IPS-18a (cell line): ENCODE results near the gene CUX1.
"Not testable (repeated sequence)": the region's sequence is repeated elsewhere in the genome, so short reads cannot be mapped to it uniquely, and the experiment has no call there.

Experiments used
- H3K27ac ChIP-seq: one replicate; pipeline ENCODE4 v1.5.1; 2013; ENCODE audit warnings: low read length
- H3K27me3 ChIP-seq: one replicate; pipeline ENCODE4 v1.6.1; 2013; ENCODE audit warnings: mild to moderate bottlenecking, low read length; ENCODE audit not compliant: control insufficient read depth, insufficient read depth
- H3K36me3 ChIP-seq: one replicate; pipeline ENCODE4 v1.6.1; 2013; ENCODE audit warnings: low read depth, low read length; ENCODE audit not compliant: control insufficient read depth
- H3K4me1 ChIP-seq: one replicate; pipeline ENCODE4 v1.6.1; 2013; ENCODE audit warnings: low read depth, low read length; ENCODE audit not compliant: control insufficient read depth
- H3K4me3 ChIP-seq: one replicate; pipeline ENCODE4 v1.5.1; 2013; ENCODE audit warnings: low read length
- H3K9ac ChIP-seq: one replicate; pipeline ENCODE4 v1.6.1; 2013; ENCODE audit warnings: mild to moderate bottlenecking, low read length, moderate library complexity
- H3K9me3 ChIP-seq: one replicate; pipeline ENCODE4 v1.6.1; 2013; ENCODE audit warnings: low read depth, low read length; ENCODE audit not compliant: control insufficient read depth

CUX1 gene

GRCh38 chr7:102028206-102028826 lies 210.9 kb downstream of the CUX1 start:
- Histone ChIP-seq H3K36me3 (peaks cover 4% of the 10 kb centered on the region), H3K4me1 (no peaks in the 10 kb centered on the region), H3K27me3 (no peaks in the 10 kb centered on the region), H3K9me3 (no peaks in the 10 kb centered on the region), H3K4me3 (no peak overlapping the region), H3K9ac (no peak overlapping the region), H3K27ac (no peak overlapping the region)

DNA sequence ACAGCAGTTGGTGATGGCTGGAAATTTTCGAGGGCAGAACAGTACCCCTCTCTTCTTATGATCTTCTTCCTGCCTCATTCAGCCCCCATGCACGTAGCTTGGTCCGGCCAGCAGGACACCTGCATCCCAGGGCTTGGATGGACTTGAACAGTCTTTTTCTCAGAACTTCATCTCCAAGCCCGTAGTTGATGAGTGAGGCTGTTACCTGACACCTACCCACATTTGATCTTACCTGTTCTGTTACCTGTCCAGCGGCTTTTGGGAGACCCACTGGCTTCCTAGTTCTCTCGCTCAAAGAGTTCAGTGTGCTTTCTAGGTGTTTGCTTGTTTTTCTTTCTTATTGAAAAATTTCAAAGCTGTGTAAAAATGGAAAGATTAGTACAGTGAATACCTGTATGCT lies 212.2 kb downstream of the CUX1 start:
- no peaks in the 10 kb centered on the region for H3K4me1 ChIP-seq
- H3K36me3 ChIP-seq = peaks cover 4% of the 10 kb centered on the region
- no peaks in the 10 kb centered on the region for H3K27me3 ChIP-seq
- H3K27ac ChIP-seq = no peak overlapping the region
- no peaks in the 10 kb centered on the region for H3K9me3 ChIP-seq
- H3K9ac ChIP-seq = no peak overlapping the region
- no peak overlapping the region for H3K4me3 ChIP-seq

- H3K4me1 ChIP-seq = no peaks in the 10 kb centered on the region
- H3K27me3 ChIP-seq = no peaks in the 10 kb centered on the region
- H3K9ac ChIP-seq = no peak overlapping the region
- H3K4me3 ChIP-seq = no peak overlapping the region
- peaks cover 4% of the 10 kb centered on the region for H3K36me3 ChIP-seq
- no peak overlapping the region for H3K27ac ChIP-seq
- no peaks in the 10 kb centered on the region for H3K9me3 ChIP-seq
Measured at GRCh38 chr7:102030696-102031095, 213.3 kb downstream of the CUX1 start.

DNA sequence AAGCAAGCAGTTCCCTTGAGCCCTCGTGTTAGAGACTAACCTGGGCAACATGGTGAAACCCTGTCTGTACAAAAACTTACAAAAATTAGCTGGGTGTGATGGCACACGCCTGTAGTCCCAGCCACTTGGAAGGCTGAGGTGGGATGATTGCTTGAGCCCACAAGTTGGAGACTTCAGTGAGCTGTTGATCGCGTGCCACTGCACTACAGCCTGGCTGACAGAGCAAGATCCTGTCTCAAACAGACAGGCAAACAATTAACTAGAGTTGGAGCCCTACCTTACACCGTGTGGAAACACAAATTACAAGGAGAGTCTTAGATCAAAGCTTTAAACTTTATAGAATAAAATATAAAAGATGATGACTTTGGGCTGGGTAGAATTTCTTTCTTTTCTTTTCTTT lies 219.5 kb downstream of the CUX1 start:
- H3K9me3 ChIP-seq = no peaks in the 10 kb centered on the region
- no peaks in the 10 kb centered on the region for H3K4me1 ChIP-seq
- no peaks in the 10 kb centered on the region for H3K27me3 ChIP-seq
- no peak overlapping the region for H3K4me3 ChIP-seq
- H3K36me3 ChIP-seq = no peaks in the 10 kb centered on the region
- no peak overlapping the region for H3K27ac ChIP-seq
- H3K9ac ChIP-seq = no peak overlapping the region

DNA sequence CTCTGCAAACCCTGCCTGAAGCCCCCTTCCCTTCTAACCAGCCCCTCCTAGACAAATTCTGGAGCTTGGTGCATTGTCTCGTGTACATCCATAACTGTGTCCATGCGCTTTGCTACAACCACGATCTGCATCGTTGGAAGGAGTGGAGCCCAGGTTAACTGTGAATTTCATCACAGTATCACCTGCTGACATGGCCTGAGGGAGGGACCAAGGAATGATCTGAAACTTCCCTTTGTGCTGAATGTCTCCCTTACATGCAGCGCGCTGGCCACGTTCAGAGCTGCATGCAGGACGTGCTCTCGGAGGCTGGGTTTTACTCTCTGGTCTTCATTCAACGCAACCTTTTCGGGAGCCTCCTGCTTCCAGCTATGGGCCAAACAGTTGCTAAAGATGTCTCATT lies 222.3 kb downstream of the CUX1 start:
- H3K9ac ChIP-seq = no peak overlapping the region
- H3K36me3 ChIP-seq = no peaks in the 10 kb centered on the region
- no peaks in the 10 kb centered on the region for H3K4me1 ChIP-seq
- H3K27me3 ChIP-seq = no peaks in the 10 kb centered on the region
- no peak overlapping the region for H3K27ac ChIP-seq
- H3K4me3 ChIP-seq = no peak overlapping the region
- no peaks in the 10 kb centered on the region for H3K9me3 ChIP-seq

GRCh38 chr7:102040569-102040968 lies 223.1 kb downstream of the CUX1 start:
- Histone ChIP-seq H3K9me3 (no peaks in the 10 kb centered on the region), H3K4me1 (no peaks in the 10 kb centered on the region), H3K36me3 (no peaks in the 10 kb centered on the region), H3K27ac (no peak overlapping the region), H3K27me3 (no peaks in the 10 kb centered on the region), H3K4me3 (no peak overlapping the region), H3K9ac (no peak overlapping the region)

GRCh38 chr7:102042016-102042656 lies 224.7 kb downstream of the CUX1 start:
- Histone ChIP-seq H3K4me3 (no peak overlapping the region), H3K27ac (no peak overlapping the region)

GRCh38 chr7:102042796-102043195 lies 225.4 kb downstream of the CUX1 start:
- not testable (repeated sequence) for H3K9ac ChIP-seq, H3K27ac ChIP-seq, H3K4me1 ChIP-seq, H3K4me3 ChIP-seq, H3K27me3 ChIP-seq, H3K36me3 ChIP-seq, H3K9me3 ChIP-seq

More at GRCh38 chr7:102042016-102042656, 224.7 kb downstream of the CUX1 start:
- no peaks in the 10 kb centered on the region for H3K27me3 ChIP-seq
- H3K36me3 ChIP-seq = no peaks in the 10 kb centered on the region
- H3K9me3 ChIP-seq = no peaks in the 10 kb centered on the region
- no peaks in the 10 kb centered on the region for H3K4me1 ChIP-seq
- H3K9ac ChIP-seq = no peak overlapping the region

GRCh38 chr7:102044641-102044983 lies 227.2 kb downstream of the CUX1 start:
- no peaks in the 10 kb centered on the region for H3K36me3 ChIP-seq
- no peak overlapping the region for H3K4me3 ChIP-seq
- H3K27ac ChIP-seq = no peak overlapping the region
- no peaks in the 10 kb centered on the region for H3K27me3 ChIP-seq
- no peaks in the 10 kb centered on the region for H3K9me3 ChIP-seq
- H3K4me1 ChIP-seq = no peaks in the 10 kb centered on the region
- no peak overlapping the region for H3K9ac ChIP-seq

GRCh38 chr7:102044984-102045673 lies 227.7 kb downstream of the CUX1 start:
- no peaks in the 10 kb centered on the region for H3K4me1 ChIP-seq
- no peak overlapping the region for H3K27ac ChIP-seq
- no peak overlapping the region for H3K9ac ChIP-seq
- no peaks in the 10 kb centered on the region for H3K36me3 ChIP-seq
- H3K27me3 ChIP-seq = no peaks in the 10 kb centered on the region
- no peak overlapping the region for H3K4me3 ChIP-seq
- no peaks in the 10 kb centered on the region for H3K9me3 ChIP-seq

DNA sequence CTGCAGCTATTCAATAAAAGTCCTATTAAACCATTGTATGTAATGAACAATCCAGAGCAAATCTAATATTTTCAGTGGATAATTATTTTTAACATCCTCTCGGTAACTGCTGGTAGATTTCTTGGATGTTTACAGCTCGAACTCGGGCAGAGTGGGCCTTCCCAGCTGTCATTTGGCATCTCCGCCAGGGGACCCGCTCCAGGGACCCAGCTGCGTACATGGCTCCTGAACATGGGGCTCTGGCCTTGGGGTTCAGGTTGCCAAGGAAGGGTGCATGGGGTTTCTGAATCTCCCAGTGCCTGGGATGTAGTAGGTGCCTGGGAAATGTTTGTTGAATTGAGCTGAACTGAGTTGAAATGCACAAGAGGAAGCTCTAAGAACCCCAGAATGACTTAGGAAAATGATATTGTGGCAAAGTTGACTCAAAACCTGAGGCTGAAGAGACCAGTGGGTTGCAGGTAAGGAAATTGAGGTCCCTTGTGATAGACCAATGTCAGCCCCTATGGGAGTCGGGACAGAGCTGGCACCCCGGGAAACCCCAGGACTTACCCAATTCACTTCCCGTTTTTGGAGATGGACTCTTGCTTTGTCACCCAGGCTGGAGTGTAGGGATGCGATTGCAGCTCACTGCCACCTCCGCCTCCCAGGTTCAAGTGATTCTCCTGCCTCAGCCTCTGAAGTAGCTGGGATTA lies 228.4 kb downstream of the CUX1 start:
- Histone ChIP-seq H3K36me3 (no peaks in the 10 kb centered on the region), H3K4me3 (no peak overlapping the region), H3K27me3 (no peaks in the 10 kb centered on the region), H3K9me3 (no peaks in the 10 kb centered on the region), H3K27ac (no peak overlapping the region), H3K4me1 (no peaks in the 10 kb centered on the region), H3K9ac (no peak overlapping the region)
